ENCODE measurements around the gene KIF21B.

The KIF21B gene

DNA sequence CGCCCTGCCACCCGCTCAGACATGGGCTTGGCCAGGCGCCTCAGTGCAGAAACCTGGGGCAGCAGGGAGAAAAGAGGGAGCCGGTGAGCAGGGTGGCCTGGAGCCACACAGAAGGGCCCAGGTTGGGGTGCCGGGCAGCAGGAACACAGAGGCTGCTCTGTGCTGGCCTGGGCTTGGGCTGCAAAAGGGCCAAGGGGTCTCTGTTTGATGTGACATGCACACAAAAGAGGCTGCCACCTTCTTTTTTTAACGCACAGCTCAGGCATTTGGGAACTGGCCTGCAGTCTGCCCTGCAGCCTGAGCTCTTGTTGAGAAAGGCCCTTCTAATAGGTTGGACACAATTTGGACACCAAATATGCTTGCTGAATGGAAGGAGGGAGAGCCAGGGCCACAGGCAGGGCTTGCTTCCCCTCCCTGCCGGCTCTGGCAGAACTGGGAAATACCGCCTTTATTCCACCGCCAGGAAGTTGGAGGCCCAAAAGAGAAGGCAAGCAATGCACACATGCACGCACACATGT, 32.4 kb downstream of the KIF21B start:
- DNase-seq (ENCODE audit: low read depth) = no peak

DNA sequence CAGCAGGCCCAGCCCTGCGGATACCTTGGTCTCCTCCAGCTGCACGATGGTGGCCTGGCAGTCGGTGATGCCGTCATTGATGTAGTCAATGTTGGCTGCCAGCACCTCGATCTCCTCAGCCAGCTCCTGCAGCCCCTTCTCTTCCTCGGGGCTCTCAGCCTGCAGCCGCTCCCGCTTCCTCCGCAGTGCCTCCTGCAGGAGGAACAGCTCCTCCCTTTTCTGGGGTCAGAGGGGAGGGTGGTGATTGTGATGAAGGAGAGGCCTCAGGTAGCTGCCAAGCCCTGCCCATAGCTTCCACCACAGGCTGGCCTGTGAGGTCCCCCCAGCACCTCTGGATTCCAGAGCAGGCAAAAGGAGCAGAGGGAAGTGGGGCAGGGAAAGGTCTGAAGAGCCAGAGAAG, 33.4 kb downstream of the KIF21B start:
- no peak for DNase-seq (ENCODE audit: low read depth)

DNA sequence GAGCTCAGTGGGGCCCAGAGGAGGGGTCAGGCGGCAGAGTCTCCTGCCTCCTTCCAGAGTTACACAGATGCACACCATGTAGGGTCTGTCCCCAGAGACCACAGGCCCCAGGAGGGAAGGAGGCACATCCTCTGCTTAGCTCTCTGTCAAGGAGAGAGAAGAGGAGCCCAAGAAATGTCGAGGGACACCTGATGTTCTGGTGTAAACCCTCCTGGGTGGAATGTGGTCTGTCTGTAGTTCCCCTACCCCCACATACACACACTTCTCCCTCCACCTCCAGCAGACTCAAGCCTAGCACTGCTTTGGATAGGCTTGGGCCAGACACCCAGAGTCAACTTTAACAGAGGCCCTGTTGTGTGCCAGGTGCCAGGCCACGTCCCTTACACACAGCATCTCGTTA, 34.2 kb downstream of the KIF21B start:
- no peak for DNase-seq (ENCODE audit: low read depth)

DNA sequence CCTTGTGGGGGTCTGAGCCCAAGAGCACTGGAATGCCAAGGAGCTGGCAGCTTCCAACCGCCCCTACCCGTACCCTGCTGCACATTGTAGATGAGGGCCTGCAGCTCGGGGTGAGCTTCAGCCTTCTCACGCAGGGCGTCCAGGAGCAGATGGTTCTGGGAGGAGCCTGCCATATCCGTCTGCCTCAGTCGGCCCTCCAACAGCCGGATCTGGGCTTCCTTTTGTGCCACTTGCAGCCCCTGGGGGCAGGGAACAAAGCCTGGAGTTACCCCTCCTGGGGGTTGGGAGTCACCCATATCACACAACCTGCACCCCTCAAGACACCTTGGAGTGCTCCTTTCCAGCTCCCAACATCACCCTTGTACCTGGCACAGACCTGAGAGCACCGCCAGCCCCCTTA, 34.8 kb downstream of the KIF21B start:
- DNase-seq (ENCODE audit: low read depth) = no peak

- DNase-seq (ENCODE audit: low read depth) = no peak
Observed at GRCh38 chr1:200985481-200985880, 38.0 kb downstream of the KIF21B start.

GRCh38 chr1:200983035-200983561, 40.4 kb downstream of the KIF21B start:
- no peak for DNase-seq (ENCODE audit: low read depth)

GRCh38 chr1:200982071-200982945, 41.2 kb downstream of the KIF21B start:
- no peak for DNase-seq (ENCODE audit: low read depth)

DNA sequence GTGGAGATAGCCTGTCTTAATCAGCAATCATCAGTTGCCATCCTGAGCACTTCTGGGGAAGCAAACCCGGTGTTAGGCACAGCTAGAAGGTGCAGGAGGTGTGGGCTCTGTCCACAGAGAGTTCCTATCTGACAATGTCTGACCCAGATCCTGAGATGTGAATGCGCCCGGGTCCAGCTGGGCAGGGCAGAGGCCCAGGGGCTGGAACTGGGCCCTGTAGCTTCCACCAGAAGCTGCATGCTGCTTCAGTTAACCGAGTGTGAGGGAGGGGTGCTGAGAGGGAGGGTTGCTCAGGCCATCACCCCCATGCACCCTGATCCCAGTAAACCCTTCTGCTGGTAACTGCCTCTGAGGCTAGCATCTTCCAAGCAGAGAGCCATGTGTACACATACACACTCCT, 42.2 kb downstream of the KIF21B start:
- no peak for DNase-seq (ENCODE audit: low read depth)

DNA sequence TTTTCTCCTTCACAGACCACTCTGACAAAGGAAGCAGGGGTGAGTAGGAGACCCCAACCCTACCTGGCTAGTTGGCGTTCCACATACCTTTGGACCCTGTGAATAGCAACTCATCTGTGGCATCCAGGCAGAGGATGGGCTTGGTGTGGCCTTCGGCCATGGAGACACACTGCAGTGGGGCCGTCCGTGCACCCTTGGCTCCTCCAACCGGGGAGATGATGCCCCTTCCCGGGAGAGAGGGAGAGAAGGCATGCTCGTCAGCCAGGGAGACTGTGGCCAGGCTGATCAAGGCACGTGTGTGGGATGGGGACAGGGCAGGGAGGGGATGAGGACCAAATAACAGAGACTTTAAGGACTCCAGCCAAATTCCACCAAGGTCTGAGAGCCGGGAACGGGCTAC, 42.6 kb downstream of the KIF21B start:
- DNase-seq (ENCODE audit: low read depth) = no peak

GRCh38 chr1:200980452-200980772, 43.1 kb downstream of the KIF21B start:
- no peak for DNase-seq (ENCODE audit: low read depth)

DNA sequence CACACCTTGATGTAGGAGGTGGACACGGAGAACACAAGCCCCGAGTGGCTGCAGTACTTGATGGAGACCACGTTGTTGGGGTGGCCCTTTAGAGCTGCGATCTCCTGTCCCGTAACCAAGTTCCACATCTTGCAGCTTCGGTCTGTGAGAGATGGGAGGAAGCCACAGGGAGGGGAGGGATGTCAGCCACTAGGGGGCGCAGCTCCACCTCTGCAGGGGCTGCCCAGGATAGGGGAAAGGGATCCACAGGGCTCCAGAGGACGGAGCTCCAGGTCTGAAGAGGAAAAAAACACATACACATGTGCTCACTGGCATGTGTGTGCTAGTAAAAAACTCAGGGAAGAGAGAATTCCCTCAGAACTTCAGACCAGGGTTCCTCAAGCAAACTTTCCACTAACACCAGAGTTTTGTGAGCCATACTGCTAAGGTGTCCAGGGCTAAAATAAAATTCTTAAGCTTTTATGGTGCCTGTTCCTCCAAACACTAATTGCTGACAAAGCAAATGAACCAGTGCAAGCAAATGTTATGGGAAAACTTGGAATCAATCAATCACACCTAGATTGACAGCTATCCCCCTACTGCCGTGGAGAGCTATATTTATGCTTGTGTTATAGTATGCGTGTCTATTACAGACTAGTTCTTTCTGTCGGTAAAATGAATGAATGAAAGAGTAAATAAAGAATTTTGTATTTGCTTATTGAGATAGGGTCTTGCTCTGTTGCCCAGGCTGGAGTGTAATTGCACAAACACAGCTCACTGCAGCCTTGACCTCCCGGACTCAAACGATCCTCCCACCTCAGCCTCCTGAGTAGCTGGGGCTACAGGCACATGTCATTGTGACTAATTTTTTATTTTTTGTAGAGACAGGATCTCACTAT, 43.7 kb downstream of the KIF21B start:
- peak; percentile 37 for DNase-seq (ENCODE audit: low read depth)

- DNase-seq (ENCODE audit: low read depth) = no peak
Observed at GRCh38 chr1:200977071-200977754, 46.3 kb downstream of the KIF21B start.

DNA sequence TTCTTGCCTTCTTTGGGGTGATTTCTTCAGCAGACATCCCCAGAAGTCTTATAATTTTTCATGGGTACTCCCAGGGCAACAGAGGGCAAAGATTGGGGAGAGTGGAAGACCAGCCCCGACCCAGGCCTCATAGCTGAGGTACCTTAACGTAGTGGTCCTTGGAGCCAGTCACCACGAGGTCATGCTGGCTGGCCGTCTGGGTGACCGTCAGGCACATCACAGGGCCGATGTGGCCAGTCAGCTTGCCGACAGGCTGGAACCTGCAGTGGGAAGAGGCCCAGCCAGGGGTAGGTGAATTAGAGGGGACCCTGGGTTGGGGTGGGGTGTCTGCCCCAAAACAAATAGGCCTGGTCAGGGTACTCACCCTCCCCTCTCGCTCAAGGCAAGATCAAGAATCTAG, 46.9 kb downstream of the KIF21B start:
- no peak for DNase-seq (ENCODE audit: low read depth)

DNA sequence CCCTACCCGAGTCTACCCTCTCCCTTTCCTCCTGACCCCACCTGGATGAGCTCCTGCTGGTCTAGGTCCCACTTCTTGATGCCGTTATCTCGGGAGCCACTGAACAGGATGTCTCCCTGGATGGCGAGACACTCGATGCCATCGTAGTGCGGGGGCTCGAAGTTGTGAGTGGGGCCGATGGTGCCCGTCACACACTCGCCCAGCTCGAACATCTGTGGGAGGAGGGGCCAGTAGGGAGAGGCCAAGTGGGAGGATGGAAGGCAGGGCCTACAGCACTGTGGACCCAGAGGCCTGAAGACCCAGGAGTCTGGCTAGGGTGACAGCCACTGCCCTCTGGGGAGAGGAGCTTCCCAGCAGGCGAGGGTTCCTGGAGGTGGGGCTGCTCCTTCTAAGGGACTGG, 48.1 kb downstream of the KIF21B start:
- no peak for DNase-seq (ENCODE audit: low read depth)

DNA sequence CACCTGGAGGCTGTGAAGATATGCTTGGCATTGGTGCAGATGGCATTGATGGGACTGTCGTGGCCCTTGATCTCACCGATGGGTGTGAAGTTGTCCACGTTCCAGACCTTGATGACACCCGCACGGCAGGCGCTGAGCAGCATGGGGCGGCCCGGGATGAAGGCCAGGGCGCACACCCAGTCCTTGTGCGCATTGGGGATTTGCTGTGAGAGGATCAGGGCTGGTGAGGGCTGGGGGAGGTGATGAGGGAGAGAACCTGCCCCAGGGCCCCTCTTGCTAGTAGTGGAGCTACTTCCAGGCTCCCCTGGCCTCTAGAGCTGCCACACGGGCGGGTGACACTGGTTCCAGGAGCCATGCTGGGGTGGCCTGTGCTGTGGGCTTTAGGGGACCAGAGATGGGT, 48.8 kb downstream of the KIF21B start:
- no peak for DNase-seq (ENCODE audit: low read depth)

DNA sequence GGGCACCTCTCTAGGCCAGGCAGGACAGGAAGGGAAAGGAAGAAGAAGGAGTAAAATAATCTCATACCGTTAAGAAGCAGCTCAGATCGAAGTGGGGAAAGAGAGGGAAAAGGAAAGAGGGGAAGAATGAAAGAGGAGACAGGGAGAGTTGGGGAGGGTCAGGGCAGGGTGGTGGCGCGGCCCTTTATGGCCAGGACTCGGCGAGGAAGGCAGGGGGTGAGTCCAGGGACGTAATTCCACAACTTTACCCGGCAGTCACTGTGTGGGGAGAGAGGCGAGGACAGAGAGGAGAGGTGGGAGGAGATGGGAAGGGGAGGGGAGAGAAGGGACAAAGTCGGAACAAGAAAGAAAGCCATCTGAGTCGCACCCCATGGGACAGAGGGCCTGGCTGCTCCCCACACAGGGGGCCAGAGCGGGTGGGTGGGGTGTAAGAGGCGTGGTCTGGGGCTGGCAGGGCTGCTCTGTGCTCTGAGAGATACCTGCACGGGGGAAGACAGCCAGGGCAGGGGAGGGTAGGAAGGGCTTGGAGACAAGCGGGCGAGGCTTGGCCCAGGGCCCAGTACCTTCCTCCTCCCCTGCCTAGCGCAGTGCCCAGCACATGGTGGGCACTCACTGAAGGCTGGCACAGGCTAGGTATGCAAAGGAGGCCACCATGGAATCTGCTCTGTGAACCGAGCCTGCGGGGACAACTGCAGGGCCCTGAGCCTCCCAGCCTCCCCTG, 49.4 kb downstream of the KIF21B start:
- no peak for DNase-seq (ENCODE audit: low read depth)

GRCh38 chr1:200972985-200973742, 50.4 kb downstream of the KIF21B start:
- DNase-seq (ENCODE audit: low read depth) = no peak

DNA sequence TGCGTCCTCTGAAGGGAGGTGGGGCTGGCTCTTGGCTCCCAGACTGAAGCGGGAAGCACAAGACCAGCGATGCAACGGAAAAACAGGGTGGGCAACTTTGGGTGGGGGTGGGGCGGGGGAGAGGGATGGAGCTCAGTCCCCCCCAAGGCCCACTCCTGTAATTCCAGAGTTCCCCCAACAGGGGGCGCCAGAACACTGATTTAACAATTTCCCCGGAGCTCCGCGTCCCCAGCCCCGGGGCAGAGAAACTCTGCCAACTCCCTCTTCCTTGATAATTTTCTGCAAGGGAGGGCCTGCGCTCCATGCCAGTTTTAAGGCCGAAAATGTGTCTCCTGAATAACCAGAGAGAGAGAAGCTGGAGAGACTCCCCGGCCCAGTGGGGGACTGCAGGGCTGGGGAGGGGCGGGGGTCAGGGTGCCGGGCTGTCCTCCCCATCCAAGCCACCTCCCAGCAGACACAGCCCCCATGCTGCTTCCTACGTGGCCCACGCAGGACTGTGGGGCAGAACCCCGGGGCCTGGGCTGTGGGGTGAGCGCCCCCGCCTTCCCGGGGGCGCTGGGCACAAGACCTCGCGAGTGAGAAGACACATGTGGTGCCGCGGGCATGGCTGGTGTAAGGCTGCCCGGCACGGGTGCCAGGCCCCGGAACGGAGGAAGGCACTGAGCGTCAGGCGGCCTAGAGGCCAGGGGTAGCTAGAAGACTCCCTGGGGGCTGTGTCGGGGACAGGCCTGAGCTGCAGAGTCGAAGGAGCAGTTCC, 51.4 kb downstream of the KIF21B start:
- peak; percentile 52 for DNase-seq (ENCODE audit: low read depth)

- no peak for DNase-seq (ENCODE audit: low read depth)
Observed at GRCh38 chr1:200971428-200971903, 52.0 kb downstream of the KIF21B start.
